Kidney tubule cell (primary cell): ENCODE results near the gene THBS4.

Experiments
- DNase-seq: peaks from one replicate; pipeline ENCODE4 v3.0.0-alpha.2; 2018; ENCODE audit warnings: low spot score

The THBS4 gene

DNA sequence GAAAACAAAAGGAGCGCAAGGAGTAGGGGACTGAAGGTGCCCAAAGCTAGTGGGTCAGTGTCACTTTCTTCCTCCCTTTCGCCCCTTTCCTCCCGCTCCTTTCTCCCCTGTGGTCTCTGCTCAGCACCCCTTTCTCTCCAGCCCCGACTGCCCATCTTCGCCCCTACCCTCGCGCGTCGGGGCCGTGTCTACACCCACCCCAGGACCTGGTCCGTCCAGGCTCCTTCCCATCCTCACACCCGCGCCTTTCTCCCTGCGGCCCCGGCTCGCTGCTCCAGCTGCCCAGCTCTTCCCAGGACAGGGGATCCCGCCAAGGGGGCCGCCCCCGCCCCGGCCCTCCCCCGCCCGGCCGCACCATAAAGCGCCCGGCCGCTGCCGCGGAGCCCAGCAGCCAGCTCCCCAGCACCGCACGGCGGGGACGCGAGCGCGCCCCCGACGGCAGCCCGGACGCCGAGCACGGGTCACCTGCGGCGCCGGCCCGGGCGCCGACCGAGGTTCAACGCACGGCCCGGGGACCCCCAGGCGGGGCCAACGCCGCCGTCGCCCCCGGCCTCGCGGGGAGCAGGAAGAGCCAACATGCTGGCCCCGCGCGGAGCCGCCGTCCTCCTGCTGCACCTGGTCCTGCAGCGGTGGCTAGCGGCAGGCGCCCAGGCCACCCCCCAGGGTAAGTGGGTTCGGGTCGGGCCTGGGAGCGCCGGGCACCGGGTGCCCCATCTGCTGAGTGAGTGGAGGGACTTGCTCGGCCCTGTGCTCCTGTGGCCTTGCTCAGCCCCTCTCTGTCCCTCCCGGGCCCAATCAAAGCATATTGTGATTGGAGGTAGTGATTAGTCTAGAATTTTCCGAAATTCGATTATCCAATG, at the start of gene THBS4:
THBS4 (plus strand) TSS at position 387 of the 860 bp plus-strand sequence; CDS start at position 577, 190 bp downstream.
- DNase-seq: no peak

DNA sequence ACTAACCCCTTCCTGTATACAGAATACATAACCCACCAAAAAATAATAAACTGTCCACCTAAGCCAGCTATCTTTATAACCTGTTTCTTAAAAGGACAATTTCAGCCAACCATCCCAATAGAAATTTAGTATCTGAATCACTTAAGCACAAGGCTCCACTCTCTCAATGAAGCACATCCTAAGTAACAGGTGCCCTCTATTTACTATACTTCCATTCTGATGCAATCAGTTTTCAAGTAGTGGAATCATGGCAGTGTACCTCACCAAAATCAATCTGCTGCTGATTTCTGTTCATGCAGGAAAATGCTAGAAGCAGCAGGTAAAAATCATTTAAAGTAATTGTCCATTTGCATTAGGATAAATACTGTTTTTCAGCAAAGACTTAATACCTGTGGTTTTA, 48.9 kb upstream of the THBS4 start:
- no peak for DNase-seq

DNA sequence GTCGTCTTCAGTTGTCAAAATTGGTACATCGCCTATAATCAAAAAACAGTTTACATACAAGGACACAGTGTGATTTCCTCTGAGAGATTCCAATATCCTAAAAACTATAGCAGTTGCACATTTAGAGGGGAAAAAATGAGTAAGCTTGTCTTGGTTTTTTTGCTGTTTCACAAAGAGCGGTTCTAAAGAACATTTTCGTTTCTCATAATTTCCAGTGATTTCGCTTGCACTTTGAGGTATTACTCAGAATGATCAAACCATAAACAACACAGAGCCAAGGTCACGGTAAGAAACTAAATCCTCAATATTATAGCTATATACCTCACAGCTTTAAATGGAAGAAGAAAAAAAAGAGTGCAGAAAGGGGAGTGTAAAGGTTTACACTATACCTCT, 44.9 kb upstream of the THBS4 start:
- DNase-seq: no peak

DNA sequence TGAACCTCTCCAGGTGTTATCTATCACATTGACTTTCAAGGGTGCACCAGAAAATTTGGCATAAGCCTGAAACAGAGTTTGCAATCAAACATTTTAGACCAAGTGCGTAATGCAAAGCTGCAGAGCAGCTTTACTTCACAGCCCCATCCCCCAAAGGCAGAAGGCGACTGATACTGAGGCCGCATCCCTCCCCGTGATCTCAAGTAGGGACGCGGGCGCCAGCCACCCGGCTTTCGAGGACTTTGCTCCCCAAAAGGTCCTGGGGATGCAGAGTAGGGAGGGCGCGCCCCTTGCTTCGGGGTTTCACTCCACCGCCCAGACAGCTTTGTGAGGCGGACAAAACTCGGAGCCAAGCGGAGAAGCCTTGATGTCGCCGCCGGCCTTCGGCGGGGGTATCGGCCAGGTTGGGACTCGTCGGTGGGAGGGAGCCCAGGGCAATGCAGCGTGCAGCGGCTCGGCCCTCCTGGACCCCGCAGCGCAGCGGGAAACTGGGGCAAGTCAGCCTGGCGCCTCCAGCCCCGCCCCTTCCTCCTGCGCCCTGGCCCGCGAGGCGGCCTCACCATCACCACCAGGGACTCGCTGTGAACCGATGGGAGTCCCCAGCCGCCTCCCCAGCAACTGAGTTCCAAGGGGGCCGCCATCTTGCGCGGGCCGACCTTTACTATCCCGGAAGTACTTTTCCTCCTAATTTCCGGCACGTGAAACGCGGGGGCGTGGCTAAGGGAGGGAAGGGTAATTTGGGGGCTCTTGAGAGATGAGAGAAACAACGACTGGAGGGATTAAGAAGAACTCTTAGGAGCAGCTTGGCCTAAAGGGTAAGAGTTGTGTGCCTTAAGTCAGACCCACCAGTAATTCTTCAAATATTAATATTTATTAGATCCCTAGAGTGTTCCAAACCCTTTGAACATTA, 44.3 kb upstream of the THBS4 start, which contains the start of gene MTX3:
MTX3 (minus strand) TSS at position 665 of the 910 bp plus-strand sequence; CDS start at position 641, 24 bp downstream.
- DNase-seq: peak; percentile 87

DNA sequence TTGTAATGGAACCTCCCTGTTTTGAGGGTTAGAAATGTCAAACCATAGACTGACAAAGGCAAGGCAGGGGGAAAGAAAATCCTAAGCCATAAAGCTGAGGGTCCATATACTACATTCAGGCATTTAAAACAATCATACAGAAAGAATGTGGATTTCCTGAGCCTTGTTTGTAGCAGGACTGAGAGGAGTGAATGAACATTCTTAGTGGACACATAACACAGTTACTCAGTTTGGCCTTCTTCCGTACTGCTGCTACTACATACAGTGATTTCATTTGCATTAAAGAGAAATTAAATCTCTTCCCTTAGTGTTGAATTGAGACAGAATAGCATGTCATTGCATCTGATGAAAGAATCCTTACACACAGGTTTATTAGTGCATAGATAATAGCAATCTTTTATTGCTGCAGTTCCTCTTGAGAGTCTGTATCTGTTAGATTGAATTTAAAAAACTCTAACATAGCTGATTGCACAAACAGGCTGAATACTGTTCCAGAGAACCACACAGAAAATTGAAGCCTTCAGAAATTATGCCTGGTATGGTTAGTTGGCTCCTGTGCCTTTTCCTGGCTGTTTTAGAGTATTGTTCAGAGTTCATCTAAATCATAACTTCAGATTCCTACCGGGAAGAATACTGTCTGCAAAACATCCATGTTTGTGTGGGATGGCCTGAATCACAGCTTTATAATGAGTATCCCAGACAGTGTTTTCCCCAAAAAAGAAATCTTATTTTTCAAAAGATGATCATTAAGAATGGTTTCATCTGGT, 42.1 kb upstream of the THBS4 start:
- no peak for DNase-seq

DNA sequence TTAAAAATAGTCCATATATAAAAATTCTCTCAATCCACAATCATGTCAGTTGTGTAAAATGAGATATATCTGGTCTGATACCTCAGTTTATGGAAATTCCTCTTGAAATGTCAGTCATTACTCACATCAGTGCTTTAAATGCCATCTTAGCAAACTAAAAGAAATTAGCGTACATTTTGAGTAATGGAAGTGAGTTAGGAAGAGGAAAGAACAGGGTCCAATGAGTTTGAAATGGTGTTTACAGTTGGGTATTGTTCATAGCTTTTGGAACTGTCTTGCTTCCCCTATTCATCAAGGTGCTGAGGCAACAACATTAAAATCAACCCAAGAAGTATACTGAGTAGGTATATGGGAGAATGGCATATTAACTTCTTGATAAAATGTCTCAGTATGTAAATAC, 35.4 kb upstream of the THBS4 start:
- DNase-seq: no peak

DNA sequence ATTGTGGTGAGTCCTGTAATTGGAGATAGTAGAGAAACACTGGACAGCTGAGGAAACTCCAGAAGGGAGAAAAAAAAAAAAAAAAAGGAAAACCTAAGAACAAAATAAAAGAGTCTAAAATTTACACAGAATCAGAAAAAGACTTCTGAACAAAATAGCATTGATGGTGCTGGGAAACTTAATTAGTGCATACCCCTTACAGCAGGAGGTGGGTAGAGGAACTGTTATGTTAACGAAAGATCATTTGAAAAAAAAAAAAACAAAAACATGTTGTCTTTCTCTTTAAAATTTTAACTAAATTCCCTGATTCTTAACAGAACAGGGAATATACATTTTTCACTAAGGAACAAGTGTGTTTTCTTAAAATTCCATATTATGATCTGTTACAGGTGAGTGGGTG, 32.5 kb upstream of the THBS4 start:
- DNase-seq: no peak

DNA sequence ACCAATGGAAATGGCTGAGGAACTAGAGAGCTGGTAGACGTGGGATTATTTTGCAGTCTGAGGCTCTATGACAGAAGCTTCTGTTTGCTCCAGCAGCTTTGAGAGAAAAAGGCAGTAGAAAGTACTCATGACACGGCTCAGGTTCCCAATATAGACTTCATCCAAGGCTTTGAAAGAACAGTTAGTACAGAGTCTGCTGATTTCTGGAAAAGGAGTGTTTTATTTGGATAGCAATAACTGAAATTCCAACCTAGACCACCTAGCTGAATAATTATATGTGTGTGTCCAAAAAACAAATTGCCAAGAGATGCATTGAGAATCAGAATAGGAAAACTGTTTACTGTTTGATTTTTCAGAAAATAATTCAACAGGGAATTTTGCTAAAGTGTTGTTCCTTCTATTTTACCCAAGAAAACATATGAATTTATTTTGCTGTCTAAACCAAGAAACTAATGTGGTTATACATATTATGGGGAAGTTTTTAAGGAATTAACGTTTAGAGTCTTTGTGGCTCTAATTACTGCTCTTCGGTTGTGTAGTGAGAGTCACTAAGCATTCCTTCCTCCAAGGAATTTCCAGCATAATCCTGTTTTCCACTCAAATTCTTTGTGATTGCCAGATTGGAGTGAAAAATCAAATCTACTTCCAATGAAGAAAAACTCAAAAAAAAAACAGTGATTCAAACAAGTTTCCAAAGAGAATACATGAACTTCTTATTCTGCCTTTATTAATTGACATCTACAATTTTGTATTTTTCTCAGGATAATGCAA, 26.0 kb upstream of the THBS4 start:
- DNase-seq: no peak

DNA sequence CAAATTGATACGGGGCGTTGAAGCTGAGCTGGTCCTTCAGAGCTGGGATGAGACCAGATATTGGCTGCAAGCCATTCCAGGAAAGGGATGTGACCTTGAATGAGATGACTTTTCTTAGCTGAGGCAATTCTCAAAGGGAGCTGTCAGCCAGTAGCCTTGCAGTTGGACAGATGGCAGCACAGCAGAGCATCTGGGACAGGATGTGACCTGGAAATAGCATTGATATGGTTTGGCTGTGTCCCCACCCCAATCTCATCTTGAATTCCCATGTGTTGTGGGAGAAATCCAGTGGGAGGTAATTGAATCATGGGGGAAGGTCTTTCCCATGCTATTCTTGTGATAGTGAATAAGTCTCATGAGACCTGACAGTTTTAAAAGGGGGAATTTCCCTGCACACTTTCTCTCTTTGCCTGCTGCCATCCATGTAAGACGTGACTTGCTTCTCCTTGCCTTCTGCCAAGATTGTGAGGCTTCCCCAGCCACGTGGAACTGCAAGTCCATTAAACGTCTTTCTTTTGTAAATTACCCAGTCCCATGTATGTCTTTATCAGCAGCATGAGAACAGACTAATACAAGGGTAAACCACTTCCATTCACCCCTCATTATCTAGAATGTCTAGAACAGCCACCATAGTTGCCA, 24.3 kb upstream of the THBS4 start:
- no peak for DNase-seq

DNA sequence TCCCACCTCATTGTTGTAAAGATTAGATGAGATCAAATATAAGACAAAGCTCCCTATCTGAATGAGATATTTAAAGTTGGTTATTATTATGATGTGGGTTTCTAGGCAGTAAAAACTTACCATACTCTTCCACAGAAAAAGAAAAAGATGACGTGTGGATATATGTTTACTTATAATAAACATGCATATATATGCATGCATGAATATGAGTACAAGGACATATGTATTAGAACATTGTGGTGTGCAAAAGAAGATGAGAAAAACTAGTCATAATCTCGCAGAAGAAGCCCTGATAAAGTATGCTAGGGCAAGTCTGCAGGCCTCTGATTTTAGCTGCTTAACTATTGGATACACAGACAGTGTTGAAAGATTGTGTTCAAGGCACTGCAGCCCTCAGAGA, 10.1 kb upstream of the THBS4 start:
- no peak for DNase-seq

DNA sequence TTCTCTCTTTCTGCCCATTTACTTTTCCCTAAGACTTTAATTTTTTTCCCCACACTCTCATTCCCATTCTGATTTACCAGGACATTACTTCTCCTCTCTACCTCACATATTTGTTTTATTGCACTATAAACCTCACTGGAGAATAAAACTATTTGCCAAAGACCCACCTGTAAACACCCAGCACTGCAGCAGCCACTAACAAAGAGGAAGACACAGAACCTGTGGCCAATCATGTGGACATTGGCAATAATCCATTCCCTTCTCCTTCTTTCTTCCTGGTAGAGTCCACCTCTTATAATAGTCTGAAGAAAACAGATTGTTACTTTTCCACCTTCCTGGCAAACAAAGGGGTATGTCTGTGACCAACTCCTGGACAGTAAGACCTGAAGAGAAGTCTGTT, 8.3 kb upstream of the THBS4 start:
- DNase-seq: no peak

DNA sequence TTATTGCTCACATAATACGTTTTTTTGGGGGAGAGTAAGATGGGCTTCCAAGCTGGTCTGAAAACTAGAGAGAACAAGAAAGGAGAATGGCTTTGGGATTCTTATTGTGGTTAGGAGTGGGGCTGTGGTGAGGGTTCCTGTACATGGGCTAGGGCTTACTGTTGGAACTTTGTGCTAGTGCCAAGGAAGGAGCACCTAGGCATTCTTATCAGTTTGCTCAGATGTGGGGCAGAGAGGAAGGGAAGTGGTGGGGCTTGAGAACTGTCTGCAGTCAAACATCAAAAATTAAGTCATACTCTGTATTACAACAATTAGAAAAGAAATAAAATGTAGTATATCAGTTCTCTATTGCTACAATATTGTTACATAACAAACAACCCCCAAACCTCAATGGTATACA, 4.0 kb upstream of the THBS4 start:
- no peak for DNase-seq

DNA sequence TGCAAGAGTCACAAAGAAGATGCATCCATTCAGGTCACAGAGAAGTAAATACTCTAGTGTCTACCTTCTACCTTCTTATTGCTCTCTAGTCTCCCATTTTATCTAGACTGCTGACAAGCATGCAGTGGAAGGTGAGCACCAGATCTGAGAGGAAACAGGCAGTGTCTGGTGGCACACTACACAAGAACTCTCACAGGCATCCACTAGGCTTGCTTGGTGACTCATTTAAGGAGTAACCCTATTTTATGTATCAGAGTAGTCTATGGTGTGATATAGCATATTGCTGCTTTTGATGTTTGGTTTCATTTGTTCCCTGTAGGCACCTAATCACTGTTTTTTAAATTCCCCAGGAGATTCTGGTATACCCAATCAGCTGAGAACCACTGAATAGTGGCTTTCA, 1.6 kb upstream of the THBS4 start:
- DNase-seq: no peak

DNA sequence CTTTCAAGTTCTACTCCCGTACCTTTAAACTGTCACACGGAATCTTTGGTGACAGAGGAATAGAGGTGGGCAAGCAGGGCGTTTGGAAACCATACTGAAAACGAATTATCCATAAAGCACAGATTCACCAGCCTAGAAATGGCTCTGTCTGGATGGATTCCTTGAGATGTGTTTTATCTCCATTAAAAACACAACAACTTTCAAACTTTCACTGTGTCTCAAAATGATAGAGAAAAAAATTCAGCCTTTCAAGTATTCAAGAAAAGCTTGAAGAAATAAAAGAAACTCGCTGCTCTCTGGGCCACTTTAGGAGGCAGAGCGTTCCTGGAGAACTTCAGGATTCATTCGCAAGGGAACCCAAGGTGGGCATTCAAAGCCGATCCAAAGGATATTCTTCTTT, 589 bp upstream of the THBS4 start:
- DNase-seq: no peak

DNA sequence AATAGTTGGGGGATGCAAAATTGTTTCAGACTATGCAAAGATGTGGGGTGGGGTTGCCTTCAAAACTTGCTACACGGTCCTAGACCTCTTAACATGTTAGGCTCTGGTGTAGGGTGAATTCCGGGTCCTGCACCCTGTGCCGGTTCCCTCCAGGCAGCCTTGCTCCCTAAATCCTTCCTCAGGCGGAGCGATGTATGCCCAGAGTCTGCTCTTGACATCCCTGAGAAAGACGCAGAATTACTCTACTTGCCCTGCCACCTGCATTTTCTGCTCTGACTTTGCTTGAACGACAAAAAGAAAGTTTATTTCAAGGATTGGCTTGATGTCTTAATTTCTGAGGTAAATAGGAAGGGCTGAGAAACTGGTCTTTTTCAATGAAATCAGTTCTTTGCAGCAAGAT, 691 bp downstream of the THBS4 start:
- no peak for DNase-seq

DNA sequence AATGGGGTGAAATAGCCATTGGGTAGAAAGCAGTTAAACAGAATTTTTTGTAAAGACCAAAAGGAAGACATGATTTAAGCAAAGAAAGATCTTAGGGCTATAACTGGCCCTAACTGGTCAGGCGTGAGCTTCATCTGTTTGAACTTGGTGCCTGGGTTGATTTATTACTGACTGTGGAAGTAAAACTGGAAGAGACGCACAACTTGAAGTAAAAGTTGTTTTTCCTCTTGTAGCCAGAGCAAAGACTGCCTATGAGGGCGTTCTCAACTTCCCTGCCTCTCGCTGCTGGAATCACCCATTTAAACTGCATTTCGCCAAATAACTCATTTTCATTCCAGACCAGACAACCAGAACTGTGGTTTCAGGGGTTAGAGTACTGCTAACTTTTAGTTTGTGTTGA, 1.5 kb downstream of the THBS4 start:
- DNase-seq: no peak

DNA sequence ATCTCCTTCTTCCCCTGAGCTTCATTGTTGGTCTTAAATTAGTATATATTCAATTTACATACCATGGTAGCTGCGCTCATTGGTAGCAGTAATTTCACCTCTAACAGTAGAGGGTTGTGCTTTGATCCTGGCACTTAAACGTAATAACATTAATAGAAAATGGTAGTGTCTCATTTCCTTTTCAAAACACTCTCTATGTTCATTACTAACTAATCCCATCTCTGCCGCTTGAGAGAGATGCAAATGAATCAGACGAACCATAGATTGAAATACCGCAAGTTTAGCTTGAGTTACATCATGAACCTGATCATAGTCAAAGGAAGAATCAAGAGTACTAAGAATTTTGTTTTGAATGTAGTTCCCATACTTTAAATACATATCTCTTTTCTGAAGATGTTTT, 2.2 kb downstream of the THBS4 start:
- DNase-seq: no peak

DNA sequence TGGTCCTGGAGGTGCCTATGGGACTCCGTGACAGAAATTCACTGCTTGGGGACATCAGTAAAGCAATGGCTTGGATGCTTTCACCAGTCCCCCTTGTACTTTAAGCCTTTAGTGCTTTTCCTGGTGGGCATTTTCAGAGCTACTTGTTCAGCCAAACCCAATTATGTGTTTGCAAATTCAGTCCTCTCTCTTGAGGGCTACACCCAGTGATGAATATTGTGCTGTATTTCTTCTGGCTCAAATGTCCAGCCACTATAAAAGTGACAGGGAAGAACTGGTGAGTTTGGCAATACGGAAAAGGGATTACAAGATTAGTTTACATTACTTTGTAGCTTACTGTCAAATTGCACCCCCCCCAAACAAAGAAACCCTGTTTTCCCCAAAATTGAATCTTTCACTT, 4.5 kb downstream of the THBS4 start:
- no peak for DNase-seq

DNA sequence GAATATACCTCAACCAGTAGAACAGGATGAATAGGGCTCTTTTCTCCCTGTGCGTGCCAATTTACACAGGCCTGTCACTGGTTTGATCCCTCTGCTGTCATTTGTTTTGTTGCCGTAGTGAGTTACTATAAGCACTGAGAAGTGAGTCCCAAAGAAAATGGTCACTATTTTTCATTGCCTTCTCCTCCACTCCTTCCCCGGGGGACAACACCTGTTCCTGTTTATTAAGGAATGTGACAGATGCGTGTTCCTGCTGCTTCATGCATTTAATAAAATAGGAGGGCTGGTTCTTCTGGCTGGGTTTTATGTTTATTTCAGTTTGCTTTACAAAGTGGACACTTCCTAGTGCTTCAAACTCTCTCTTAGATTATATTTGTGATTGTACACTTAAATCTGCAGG, 6.4 kb downstream of the THBS4 start:
- DNase-seq: no peak

DNA sequence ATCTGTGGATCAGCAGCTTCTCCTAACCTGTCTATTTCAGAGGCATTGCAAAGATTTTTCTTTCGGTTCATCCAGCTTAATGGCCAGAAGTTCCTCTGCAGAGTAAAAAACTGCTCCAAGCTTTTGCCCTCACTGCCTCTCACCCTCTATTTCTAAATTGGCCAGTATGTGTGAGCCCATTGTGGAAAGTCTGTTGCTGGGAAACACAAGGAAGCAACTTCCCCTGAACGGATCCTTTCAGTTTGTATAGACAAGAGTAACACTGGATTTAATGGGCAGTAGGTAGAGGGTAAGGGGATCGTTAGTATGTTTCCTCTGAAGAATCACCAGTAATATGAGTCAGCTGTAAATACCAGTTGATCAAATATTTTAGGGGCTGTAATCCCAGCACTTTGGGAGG, 7.2 kb downstream of the THBS4 start:
- DNase-seq: no peak

DNA sequence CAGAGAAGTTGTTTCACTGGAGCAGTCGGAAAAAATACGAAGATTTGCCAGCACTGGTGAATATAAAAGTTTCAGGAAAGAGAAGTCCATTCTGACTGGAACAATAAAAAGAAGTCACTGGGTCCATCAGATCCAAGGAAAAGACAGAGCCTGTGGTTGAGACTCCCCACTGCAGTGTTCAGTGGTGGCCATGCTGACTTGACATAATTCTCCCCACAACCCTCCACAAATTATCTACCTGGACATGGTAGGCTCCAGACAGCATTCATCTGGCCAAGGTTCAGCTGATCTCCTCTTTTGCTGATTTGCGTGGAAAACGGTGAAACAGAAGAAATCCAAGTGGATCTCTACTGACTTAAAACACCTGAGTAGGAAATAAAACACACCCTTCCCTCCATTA, 8.0 kb downstream of the THBS4 start:
- no peak for DNase-seq
